ENCODE results near the gene KLHL34. TPM values are rescaled to one million over a fixed set of nuclear protein-coding genes. Genes with fewer than 3 reads are reported as not detected.

KLHL34 gene
- total and polyA plus RNA-seq, 4 donors = 0.03 to 0.06 TPM; not detected in 2

- ATAC-seq (ENCODE audit: insufficient read depth, low FRiP score) (no peak), DNase-seq (no peak)
- Histone ChIP-seq H3K4me3 (no peak overlapping the region), H3K9ac (ENCODE audit: insufficient read depth in 1 of 2, low read length in 2 of 2) (no peak overlapping the region), H3K27me3 (ENCODE audit: control insufficient read depth in 3 of 3, insufficient read depth in 3 of 3, low read length in 2 of 3) (peaks cover 0 to 5% (median 4%) of the 10 kb centered on the region in 3 donors), H3K4me1 (ENCODE audit: control insufficient read depth in 5 of 5, insufficient read depth in 5 of 5, low read length in 5 of 5) (no peaks in the 10 kb centered on the region), H3K9me3 (ENCODE audit: control insufficient read depth in 4 of 4, insufficient read depth in 3 of 4, low read length in 3 of 4) (no peaks in the 10 kb centered on the region), H3K27ac (ENCODE audit: low read depth in 1 of 2, low read length in 1 of 2) (no peak overlapping the region), H3K36me3 (ENCODE audit: control insufficient read depth in 4 of 4, insufficient read depth in 4 of 4, low read length in 4 of 4) (no peaks in the 10 kb centered on the region)
- TF ChIP-seq, protein P1, sequence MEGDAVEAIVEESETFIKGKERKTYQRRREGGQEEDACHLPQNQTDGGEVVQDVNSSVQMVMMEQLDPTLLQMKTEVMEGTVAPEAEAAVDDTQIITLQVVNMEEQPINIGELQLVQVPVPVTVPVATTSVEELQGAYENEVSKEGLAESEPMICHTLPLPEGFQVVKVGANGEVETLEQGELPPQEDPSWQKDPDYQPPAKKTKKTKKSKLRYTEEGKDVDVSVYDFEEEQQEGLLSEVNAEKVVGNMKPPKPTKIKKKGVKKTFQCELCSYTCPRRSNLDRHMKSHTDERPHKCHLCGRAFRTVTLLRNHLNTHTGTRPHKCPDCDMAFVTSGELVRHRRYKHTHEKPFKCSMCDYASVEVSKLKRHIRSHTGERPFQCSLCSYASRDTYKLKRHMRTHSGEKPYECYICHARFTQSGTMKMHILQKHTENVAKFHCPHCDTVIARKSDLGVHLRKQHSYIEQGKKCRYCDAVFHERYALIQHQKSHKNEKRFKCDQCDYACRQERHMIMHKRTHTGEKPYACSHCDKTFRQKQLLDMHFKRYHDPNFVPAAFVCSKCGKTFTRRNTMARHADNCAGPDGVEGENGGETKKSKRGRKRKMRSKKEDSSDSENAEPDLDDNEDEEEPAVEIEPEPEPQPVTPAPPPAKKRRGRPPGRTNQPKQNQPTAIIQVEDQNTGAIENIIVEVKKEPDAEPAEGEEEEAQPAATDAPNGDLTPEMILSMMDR (IDR thresholded peaks at IDR 0.05; ENCODE audit: control extremely low read depth, extremely low read depth) = no peak
These were observed 12.7 kb downstream of the KLHL34 start for GRCh38 chrX:21645431-21645830.

DNA sequence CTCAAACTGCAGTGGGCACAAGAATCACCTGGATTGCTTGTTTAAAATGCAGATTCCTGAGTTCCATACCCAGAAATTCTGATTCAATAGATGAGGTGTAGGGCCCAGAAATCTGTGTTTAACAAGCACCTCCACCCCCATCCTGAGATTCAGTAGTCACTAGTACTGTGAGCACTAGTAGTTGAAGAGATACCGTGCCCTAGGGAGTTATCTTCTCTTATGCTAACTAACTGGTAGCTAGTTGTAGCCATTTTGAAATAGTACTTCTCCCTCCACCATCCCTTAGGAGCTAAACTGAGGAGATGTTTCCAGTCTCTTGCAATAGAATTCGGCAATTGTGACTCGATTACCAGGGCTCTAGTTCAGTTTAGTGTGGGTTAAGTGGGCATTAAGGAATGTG, 18.4 kb downstream of the KLHL34 start:
- Histone ChIP-seq H3K9me3 (ENCODE audit: control insufficient read depth in 4 of 4, insufficient read depth in 3 of 4, low read length in 3 of 4) (no peaks in the 10 kb centered on the region), H3K4me3 (no peak overlapping the region), H3K4me1 (ENCODE audit: control insufficient read depth in 5 of 5, insufficient read depth in 5 of 5, low read length in 5 of 5) (no peaks in the 10 kb centered on the region), H3K27me3 (ENCODE audit: control insufficient read depth in 3 of 3, insufficient read depth in 3 of 3, low read length in 2 of 3) (peaks cover 0 to 10% (median 8%) of the 10 kb centered on the region in 3 donors), H3K27ac (ENCODE audit: low read depth in 1 of 2, low read length in 1 of 2) (no peak overlapping the region), H3K36me3 (ENCODE audit: control insufficient read depth in 4 of 4, insufficient read depth in 4 of 4, low read length in 4 of 4) (no peaks in the 10 kb centered on the region), H3K9ac (ENCODE audit: insufficient read depth in 1 of 2, low read length in 2 of 2) (no peak overlapping the region)
- ATAC-seq (ENCODE audit: insufficient read depth, low FRiP score) = no peak
- WGBS, 2 donors = 71 to 88% methylated on average over 3 of the region's 3 CpGs
- TF ChIP-seq, protein P1 (IDR thresholded peaks at IDR 0.05; ENCODE audit: control extremely low read depth, extremely low read depth) = no peak
- DNase-seq = no peak

GRCh38 chrX:21638311-21638710, 19.8 kb downstream of the KLHL34 start:
- Histone ChIP-seq H3K9me3 (ENCODE audit: control insufficient read depth in 4 of 4, insufficient read depth in 3 of 4, low read length in 3 of 4) (no peaks in the 10 kb centered on the region), H3K4me1 (ENCODE audit: control insufficient read depth in 5 of 5, insufficient read depth in 5 of 5, low read length in 5 of 5) (no peaks in the 10 kb centered on the region), H3K27ac (ENCODE audit: low read depth in 1 of 2, low read length in 1 of 2) (no peak overlapping the region), H3K36me3 (ENCODE audit: control insufficient read depth in 4 of 4, insufficient read depth in 4 of 4, low read length in 4 of 4) (no peaks in the 10 kb centered on the region), H3K27me3 (ENCODE audit: control insufficient read depth in 3 of 3, insufficient read depth in 3 of 3, low read length in 2 of 3) (peaks cover 0 to 8% (median 8%) of the 10 kb centered on the region in 3 donors), H3K9ac (ENCODE audit: insufficient read depth in 1 of 2, low read length in 2 of 2) (no peak overlapping the region), H3K4me3 (no peak overlapping the region)
- TF ChIP-seq, protein P1 (IDR thresholded peaks at IDR 0.05; ENCODE audit: control extremely low read depth, extremely low read depth) = no peak
- ATAC-seq (ENCODE audit: insufficient read depth, low FRiP score) = no peak
- WGBS, 2 donors = 89 to 91% methylated on average over 2 of the region's 2 CpGs
- no peak for DNase-seq

DNA sequence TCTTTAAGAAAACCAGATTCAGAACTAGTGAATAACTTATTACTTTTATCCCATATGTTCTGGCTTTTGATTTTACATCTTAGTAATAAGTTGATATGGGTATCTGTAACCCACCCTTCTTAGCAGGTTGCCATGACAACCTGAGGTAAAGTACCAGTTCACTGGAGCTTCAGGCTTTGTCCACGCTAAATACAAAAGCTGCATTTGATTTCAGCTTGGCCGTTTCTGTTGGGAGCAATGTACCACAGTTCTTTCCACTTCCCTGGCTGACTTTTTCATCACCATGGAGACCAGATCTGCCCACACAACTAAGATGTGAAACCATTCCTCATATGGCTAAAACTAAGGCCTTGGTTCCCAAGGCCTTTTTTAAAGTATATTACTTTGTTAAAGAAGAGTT, 26.1 kb downstream of the KLHL34 start:
- H3K4me1 ChIP-seq (ENCODE audit: control insufficient read depth in 5 of 5, insufficient read depth in 5 of 5, low read length in 5 of 5) = no peaks in the 10 kb centered on the region
- TF ChIP-seq, protein P1 (IDR thresholded peaks at IDR 0.05; ENCODE audit: control extremely low read depth, extremely low read depth) = no peak
- no peak for ATAC-seq (ENCODE audit: insufficient read depth, low FRiP score)
- H3K27ac ChIP-seq (ENCODE audit: low read depth in 1 of 2, low read length in 1 of 2) = no peak overlapping the region
- no peak overlapping the region for H3K9ac ChIP-seq (ENCODE audit: insufficient read depth in 1 of 2, low read length in 2 of 2)
- 68 to 91% methylated on average over 2 of the region's 2 CpGs for WGBS, 2 donors
- H3K4me3 ChIP-seq = no peak overlapping the region
- DNase-seq = peak in 1 of 3 donors; percentile 10
- peaks cover 0 to 9% (median 5%) of the 10 kb centered on the region in 3 donors for H3K27me3 ChIP-seq (ENCODE audit: control insufficient read depth in 3 of 3, insufficient read depth in 3 of 3, low read length in 2 of 3)
- peaks cover 0 to 2% (median 0%) of the 10 kb centered on the region in 4 donors for H3K9me3 ChIP-seq (ENCODE audit: control insufficient read depth in 4 of 4, insufficient read depth in 3 of 4, low read length in 3 of 4)
- no peaks in the 10 kb centered on the region for H3K36me3 ChIP-seq (ENCODE audit: control insufficient read depth in 4 of 4, insufficient read depth in 4 of 4, low read length in 4 of 4)
